Glutamatergic neuron (in vitro differentiated cells): Measurements from ENCODE around the gene TEX51. TPM values are rescaled to one million over a fixed set of nuclear protein-coding genes. Genes with fewer than 3 reads are reported as not detected.

Experiments used
- DNase-seq: peaks from one replicate; pipeline ENCODE4 v3.0.0; 2022
- H3K27ac Mint-ChIP-seq: one replicate; pipeline ENCODE4 v1.8.0; 2020; ENCODE audit warnings: mild to moderate bottlenecking, mixed read lengths, inconsistent platforms; ENCODE audit not compliant: unreplicated experiment
- H3K27me3 Mint-ChIP-seq: one replicate; pipeline ENCODE4 v1.8.0; 2020; ENCODE audit warnings: mild to moderate bottlenecking, moderate library complexity, mixed read lengths, inconsistent platforms; ENCODE audit not compliant: unreplicated experiment
- H3K36me3 Mint-ChIP-seq: one replicate; pipeline ENCODE4 v1.8.0; 2020; ENCODE audit warnings: mild to moderate bottlenecking, mixed read lengths, inconsistent platforms; ENCODE audit not compliant: unreplicated experiment
- H3K4me1 Mint-ChIP-seq: one replicate; pipeline ENCODE4 v1.8.0; 2020; ENCODE audit warnings: mild to moderate bottlenecking, low read depth, mixed read lengths, inconsistent platforms; ENCODE audit not compliant: unreplicated experiment
- H3K4me3 Mint-ChIP-seq: one replicate; pipeline ENCODE4 v1.8.0; 2020; ENCODE audit warnings: mild to moderate bottlenecking, mixed read lengths, inconsistent platforms; ENCODE audit not compliant: unreplicated experiment
- H3K9me3 Mint-ChIP-seq: one replicate; pipeline ENCODE4 v1.8.0; 2020; ENCODE audit warnings: mild to moderate bottlenecking, moderate library complexity, mixed read lengths, inconsistent platforms; ENCODE audit not compliant: unreplicated experiment
- total RNA-seq: library from RNA; stranded (reverse); fragmentation: NEBNext Ultra II Directional; extraction: Animal tissue kit (Norgen Biotek cat#: 25700); gene quantifications from one replicate; pipeline ENCODE4 v1.2.1, GENCODE V29; 2021; ENCODE audit not compliant: unreplicated experiment
- TF ChIP-seq, protein P1 (sequence below): fragments of 200-600 bp; sonication (generic); IDR thresholded peaks from one replicate; pipeline ENCODE4 v1.5.0; 2021; ENCODE audit not compliant: partially characterized antibody, unreplicated experiment

Gene TEX51
- total RNA-seq, 1 donor from 2014 or later, result not detected

DNA sequence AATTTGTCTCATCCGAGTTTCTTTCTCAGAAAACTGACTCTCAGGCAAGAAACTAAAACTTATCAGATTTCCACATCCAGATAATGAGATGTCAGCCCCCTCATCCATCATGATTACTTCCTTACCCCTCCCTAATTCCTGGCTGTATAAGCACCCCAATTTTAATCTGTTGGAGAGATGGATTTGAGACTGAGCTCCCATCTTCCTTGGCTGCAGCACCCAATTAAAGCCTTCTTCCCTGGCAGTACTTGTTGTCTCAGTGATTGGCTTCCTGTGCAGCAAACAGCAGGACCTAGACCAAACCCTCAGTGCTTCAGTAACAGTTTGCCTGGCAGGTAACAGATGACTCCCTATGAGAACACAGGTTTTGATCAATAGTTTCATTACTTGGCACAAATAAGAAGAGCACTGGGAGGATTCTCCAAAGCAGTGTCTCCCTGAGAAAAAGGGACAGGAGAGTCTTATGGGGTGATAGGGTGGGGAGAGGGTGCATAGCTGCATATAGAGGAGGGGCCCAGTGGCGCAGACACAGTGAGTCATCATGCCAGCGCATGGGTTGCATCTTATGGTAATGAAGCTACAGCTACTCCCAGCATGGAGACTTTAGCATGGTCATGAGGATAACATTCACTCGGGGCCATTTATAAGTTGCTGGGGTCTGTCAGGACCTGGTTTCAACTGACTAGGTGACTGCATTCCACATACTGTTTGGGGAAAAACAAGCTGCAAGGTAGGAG lies 45.1 kb downstream of the TEX51 start:
- H3K27ac Mint-ChIP-seq, result no peak overlapping the region
- H3K36me3 Mint-ChIP-seq, result peaks cover 13% of the 10 kb centered on the region
- no peak overlapping the region for H3K4me3 Mint-ChIP-seq
- peaks cover 16% of the 10 kb centered on the region for H3K9me3 Mint-ChIP-seq
- H3K27me3 Mint-ChIP-seq, result peaks cover 6% of the 10 kb centered on the region
- peaks cover 13% of the 10 kb centered on the region for H3K4me1 Mint-ChIP-seq
- no peak for DNase-seq
- TF ChIP-seq, protein P1, sequence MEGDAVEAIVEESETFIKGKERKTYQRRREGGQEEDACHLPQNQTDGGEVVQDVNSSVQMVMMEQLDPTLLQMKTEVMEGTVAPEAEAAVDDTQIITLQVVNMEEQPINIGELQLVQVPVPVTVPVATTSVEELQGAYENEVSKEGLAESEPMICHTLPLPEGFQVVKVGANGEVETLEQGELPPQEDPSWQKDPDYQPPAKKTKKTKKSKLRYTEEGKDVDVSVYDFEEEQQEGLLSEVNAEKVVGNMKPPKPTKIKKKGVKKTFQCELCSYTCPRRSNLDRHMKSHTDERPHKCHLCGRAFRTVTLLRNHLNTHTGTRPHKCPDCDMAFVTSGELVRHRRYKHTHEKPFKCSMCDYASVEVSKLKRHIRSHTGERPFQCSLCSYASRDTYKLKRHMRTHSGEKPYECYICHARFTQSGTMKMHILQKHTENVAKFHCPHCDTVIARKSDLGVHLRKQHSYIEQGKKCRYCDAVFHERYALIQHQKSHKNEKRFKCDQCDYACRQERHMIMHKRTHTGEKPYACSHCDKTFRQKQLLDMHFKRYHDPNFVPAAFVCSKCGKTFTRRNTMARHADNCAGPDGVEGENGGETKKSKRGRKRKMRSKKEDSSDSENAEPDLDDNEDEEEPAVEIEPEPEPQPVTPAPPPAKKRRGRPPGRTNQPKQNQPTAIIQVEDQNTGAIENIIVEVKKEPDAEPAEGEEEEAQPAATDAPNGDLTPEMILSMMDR, result no peak

DNA sequence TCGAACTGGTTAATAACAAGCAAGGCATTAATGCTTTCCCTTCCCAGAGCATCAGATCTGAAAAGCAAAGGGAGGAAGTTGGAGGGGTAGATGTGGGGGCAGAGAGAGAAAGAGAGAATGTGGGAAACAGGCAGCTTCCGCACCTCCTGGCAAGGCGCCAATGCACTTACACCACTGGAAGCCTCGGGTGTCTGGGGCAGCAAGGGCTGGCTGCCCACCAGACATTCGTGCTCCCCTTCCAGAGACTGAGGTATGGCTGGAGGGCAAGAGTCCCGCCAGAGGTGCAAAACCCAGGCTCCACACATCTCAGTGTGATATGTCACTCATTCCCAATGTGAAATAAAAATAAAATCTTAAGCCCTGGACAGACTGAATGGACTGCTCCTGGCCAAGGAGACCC lies 46.4 kb downstream of the TEX51 start:
- Mint-ChIP-seq H3K27ac (no peak overlapping the region), H3K9me3 (peaks cover 14% of the 10 kb centered on the region), H3K4me1 (peaks cover 10% of the 10 kb centered on the region), H3K27me3 (peaks cover 8% of the 10 kb centered on the region), H3K4me3 (no peak overlapping the region), H3K36me3 (peaks cover 13% of the 10 kb centered on the region)
- TF ChIP-seq, protein P1, result no peak
- no peak for DNase-seq

DNA sequence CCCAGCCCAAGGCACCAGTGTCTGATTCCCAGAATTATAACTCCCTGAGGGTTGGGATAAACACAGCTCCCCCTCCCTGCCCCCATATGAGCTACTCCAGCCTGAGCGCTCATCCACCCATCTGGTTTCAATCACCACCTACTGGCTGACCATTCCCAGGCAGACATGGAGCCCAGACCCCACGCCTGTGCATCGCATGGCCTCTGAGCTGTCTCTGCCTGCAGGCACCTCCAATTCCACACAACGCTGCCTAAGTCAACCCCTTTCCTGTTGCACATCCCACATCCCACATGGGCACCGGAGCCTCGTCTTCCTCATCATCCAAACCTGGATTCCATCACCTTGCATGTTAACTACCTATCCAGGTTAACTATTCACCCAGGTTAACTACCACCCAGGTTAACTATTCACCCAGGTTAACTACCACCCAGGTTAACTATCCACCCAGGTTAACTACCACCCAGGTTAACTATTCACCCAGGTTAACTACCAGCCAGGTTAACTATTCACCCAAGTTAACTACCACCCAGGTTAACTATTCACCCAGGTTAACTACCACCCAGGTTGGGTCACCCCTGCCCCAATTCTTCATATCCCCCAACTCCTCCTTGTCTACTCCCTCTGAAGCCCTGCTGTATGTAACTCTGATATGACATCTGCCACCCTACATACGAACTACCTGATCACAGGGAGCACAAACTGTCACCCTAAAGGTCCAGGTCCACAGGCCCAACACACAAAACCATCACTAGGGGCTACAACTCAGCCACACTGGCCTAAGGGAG lies 47.8 kb downstream of the TEX51 start:
- Mint-ChIP-seq H3K9me3 (peaks cover 12% of the 10 kb centered on the region), H3K4me1 (peaks cover 10% of the 10 kb centered on the region), H3K27ac (no peak overlapping the region), H3K36me3 (peaks cover 13% of the 10 kb centered on the region), H3K4me3 (no peak overlapping the region), H3K27me3 (peaks cover 8% of the 10 kb centered on the region)
- no peak for DNase-seq
- TF ChIP-seq, protein P1, result no peak

DNA sequence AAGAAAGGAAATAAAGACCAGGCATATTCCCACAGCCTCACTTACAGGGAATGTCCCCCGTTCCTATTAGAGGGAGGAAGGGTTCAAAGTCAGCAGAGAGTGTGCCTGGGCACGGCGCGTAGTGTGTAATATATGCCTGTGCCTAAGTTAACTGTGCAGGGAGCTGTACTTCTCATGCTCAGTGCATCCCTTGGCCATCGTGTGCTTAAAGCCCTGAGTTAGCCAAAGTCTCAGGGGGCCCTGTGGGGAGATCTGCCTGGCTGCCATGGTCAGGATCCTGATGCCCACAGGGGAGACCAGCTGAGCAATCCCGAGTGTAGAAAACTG lies 48.4 kb downstream of the TEX51 start:
- no peak overlapping the region for H3K4me3 Mint-ChIP-seq
- peaks cover 13% of the 10 kb centered on the region for H3K36me3 Mint-ChIP-seq
- H3K4me1 Mint-ChIP-seq, result peaks cover 10% of the 10 kb centered on the region
- peaks cover 8% of the 10 kb centered on the region for H3K27me3 Mint-ChIP-seq
- H3K9me3 Mint-ChIP-seq, result peaks cover 14% of the 10 kb centered on the region
- H3K27ac Mint-ChIP-seq, result no peak overlapping the region
- TF ChIP-seq, protein P1, result no peak
- peak; percentile 24 for DNase-seq

DNA sequence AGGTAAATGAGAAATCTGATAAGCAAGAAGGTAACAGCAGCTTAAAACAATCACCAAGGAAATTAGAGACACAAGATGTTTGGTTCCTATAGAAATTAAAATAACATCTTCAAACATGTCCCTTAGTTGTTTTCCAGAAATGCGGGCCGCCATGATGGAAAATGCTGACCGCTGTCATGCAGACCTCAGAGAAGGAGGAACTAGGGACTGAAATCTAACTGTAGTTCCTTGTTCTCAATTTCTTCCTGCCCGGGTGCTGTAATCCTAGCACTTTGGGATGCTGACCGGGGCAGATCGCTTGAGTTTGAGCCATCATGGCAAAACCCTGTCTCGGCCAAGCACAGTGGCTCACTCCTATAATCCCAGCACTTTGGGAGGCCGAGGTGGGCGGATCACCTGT lies 51.1 kb downstream of the TEX51 start:
- Mint-ChIP-seq H3K27ac (no peak overlapping the region), H3K36me3 (peaks cover 9% of the 10 kb centered on the region), H3K9me3 (peaks cover 7% of the 10 kb centered on the region), H3K4me1 (peaks cover 10% of the 10 kb centered on the region), H3K27me3 (peaks cover 6% of the 10 kb centered on the region), H3K4me3 (no peak overlapping the region)
- TF ChIP-seq, protein P1, result no peak
- DNase-seq, result no peak
